GM19395 (cell line): Measurements from ENCODE around the gene RIMS3.

ENCODE experiments used
- ATAC-seq: cut with Tn5 transposase; IDR thresholded peaks from one replicate; pipeline ENCODE4 v1.9.1; 2021; ENCODE audit warnings: mild to moderate bottlenecking, moderate library complexity; ENCODE audit not compliant: unreplicated experiment

RIMS3 gene

GRCh38 chr1:40653851-40654537, 11.5 kb downstream of the RIMS3 start:
- no peak for ATAC-seq

GRCh38 chr1:40652979-40653378, 12.5 kb downstream of the RIMS3 start:
- no peak for ATAC-seq

GRCh38 chr1:40652468-40652867, 13.0 kb downstream of the RIMS3 start:
- ATAC-seq: no peak

- ATAC-seq: no peak
Observed at GRCh38 chr1:40651138-40651857, 14.2 kb downstream of the RIMS3 start.

- ATAC-seq: no peak
Observed at GRCh38 chr1:40650075-40650474, 15.4 kb downstream of the RIMS3 start.

- ATAC-seq: no peak
Observed at GRCh38 chr1:40649592-40649930, 15.9 kb downstream of the RIMS3 start.

- no peak for ATAC-seq
Observed at GRCh38 chr1:40648928-40649591, 16.4 kb downstream of the RIMS3 start.

- no peak for ATAC-seq
Observed at GRCh38 chr1:40648200-40648599, 17.3 kb downstream of the RIMS3 start.

- ATAC-seq: no peak
Observed at GRCh38 chr1:40646315-40646714, 19.2 kb downstream of the RIMS3 start.

- ATAC-seq: no peak
Observed at GRCh38 chr1:40645118-40645680, 20.3 kb downstream of the RIMS3 start.

GRCh38 chr1:40641601-40642242, 23.8 kb downstream of the RIMS3 start:
- ATAC-seq: no peak

- no peak for ATAC-seq
Observed at GRCh38 chr1:40640314-40641076, 25.0 kb downstream of the RIMS3 start.

- no peak for ATAC-seq
Observed at GRCh38 chr1:40638097-40639036, 27.1 kb downstream of the RIMS3 start.

GRCh38 chr1:40637470-40638007, 27.9 kb downstream of the RIMS3 start:
- ATAC-seq: no peak

- ATAC-seq: no peak
Observed at GRCh38 chr1:40636777-40637176, 28.7 kb downstream of the RIMS3 start.

- ATAC-seq: no peak
Observed at GRCh38 chr1:40635763-40636500, 29.6 kb downstream of the RIMS3 start.

- ATAC-seq: no peak
Observed at GRCh38 chr1:40634901-40635655, 30.4 kb downstream of the RIMS3 start.

GRCh38 chr1:40633931-40634376, 31.5 kb downstream of the RIMS3 start:
- ATAC-seq: no peak
